ENCODE results near the gene NCL.
A peak's percentile ranks its signal among the peaks of the same experiment; 100 is the strongest.

Gene NCL

GRCh38 chr2:231418820-231419640 is 45.3 kb downstream of the NCL start:
- H2AFZ ChIP-seq = no peak overlapping the region
- no peaks in the 10 kb centered on the region for H3K79me2 ChIP-seq
- H3K4me2 ChIP-seq (ENCODE audit: low read length) = no peak overlapping the region
- H3K4me3 ChIP-seq (ENCODE audit: low read depth, low read length) = no peak overlapping the region
- H3K9ac ChIP-seq = no peak overlapping the region
- TF ChIP-seq, protein P1, sequence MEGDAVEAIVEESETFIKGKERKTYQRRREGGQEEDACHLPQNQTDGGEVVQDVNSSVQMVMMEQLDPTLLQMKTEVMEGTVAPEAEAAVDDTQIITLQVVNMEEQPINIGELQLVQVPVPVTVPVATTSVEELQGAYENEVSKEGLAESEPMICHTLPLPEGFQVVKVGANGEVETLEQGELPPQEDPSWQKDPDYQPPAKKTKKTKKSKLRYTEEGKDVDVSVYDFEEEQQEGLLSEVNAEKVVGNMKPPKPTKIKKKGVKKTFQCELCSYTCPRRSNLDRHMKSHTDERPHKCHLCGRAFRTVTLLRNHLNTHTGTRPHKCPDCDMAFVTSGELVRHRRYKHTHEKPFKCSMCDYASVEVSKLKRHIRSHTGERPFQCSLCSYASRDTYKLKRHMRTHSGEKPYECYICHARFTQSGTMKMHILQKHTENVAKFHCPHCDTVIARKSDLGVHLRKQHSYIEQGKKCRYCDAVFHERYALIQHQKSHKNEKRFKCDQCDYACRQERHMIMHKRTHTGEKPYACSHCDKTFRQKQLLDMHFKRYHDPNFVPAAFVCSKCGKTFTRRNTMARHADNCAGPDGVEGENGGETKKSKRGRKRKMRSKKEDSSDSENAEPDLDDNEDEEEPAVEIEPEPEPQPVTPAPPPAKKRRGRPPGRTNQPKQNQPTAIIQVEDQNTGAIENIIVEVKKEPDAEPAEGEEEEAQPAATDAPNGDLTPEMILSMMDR (IDR thresholded peaks at IDR 0.05) = no peak
- H3K4me1 ChIP-seq = no peaks in the 10 kb centered on the region
- no peaks in the 10 kb centered on the region for H3K27me3 ChIP-seq (ENCODE audit: control insufficient read depth, insufficient read depth, low read length)
- H3K36me3 ChIP-seq (ENCODE audit: control insufficient read depth, insufficient read depth, low read length) = no peaks in the 10 kb centered on the region
- no peaks in the 10 kb centered on the region for H3K9me3 ChIP-seq (ENCODE audit: control insufficient read depth, low read length)
- H3K27ac ChIP-seq = no peak overlapping the region

DNA sequence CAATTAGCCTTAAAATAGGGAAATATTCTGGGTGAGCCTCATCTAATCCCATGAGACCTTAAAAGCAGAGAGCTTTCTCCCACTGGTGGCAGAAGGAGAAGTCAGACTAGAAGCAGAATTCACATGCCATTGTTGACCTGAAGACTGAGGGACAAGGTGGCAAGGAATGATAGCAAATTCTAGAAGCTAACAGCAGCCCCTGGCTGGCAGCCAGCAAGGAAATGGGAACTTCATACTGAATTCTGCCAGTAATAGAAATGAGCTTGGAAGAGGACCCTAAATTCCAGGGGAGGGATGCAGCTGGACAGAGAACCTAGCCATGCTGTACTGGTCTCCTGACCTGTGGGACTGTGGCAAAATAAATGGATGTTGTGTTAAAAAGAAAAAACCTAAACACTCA is 49.3 kb downstream of the NCL start:
- Histone ChIP-seq H3K4me1 (no peaks in the 10 kb centered on the region), H3K4me2 (ENCODE audit: low read length) (no peak overlapping the region), H3K27me3 (ENCODE audit: control insufficient read depth, insufficient read depth, low read length) (no peaks in the 10 kb centered on the region), H2AFZ (no peak overlapping the region), H3K79me2 (no peaks in the 10 kb centered on the region), H3K9me3 (ENCODE audit: control insufficient read depth, low read length) (no peaks in the 10 kb centered on the region), H3K4me3 (ENCODE audit: low read depth, low read length) (no peak overlapping the region), H3K36me3 (ENCODE audit: control insufficient read depth, insufficient read depth, low read length) (no peaks in the 10 kb centered on the region), H3K9ac (no peak overlapping the region), H3K27ac (no peak overlapping the region)
- TF ChIP-seq, protein P1 (IDR thresholded peaks at IDR 0.05) = no peak

DNA sequence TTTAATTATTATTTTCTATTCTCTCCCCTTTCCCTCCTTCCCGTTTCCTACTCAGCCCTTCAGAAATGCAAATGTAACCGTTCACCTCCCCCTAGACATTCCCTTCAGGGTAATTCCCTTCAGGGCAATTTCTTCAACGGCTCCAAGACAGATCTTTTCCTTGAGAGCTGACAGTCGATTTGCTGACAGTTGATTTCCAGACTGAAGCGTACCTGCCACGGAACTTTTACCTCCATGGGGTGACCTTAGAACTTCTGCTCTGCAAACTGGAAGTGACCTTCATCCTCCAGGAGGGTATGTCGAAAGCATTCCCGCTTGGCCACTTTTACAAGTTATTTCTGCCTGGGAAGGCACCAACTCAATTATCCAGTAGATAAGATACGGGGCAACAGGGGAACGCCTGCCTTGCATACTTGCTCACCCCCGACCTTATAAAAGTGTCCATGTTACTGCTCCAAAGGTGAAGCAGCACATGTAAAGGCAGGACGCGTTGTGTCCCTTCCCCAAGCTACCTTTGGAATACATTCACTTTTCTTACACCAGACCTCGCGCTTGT is 50.3 kb downstream of the NCL start:
- Histone ChIP-seq H3K36me3 (ENCODE audit: control insufficient read depth, insufficient read depth, low read length) (no peaks in the 10 kb centered on the region), H3K27me3 (ENCODE audit: control insufficient read depth, insufficient read depth, low read length) (no peaks in the 10 kb centered on the region), H3K79me2 (no peaks in the 10 kb centered on the region), H2AFZ (peak overlapping the region; percentile 21), H3K4me3 (ENCODE audit: low read depth, low read length) (no peak overlapping the region), H3K4me1 (no peaks in the 10 kb centered on the region), H3K9ac (no peak overlapping the region), H3K27ac (no peak overlapping the region), H3K4me2 (ENCODE audit: low read length) (no peak overlapping the region), H3K9me3 (ENCODE audit: control insufficient read depth, low read length) (no peaks in the 10 kb centered on the region)
- TF ChIP-seq, protein P1 (IDR thresholded peaks at IDR 0.05) = no peak

DNA sequence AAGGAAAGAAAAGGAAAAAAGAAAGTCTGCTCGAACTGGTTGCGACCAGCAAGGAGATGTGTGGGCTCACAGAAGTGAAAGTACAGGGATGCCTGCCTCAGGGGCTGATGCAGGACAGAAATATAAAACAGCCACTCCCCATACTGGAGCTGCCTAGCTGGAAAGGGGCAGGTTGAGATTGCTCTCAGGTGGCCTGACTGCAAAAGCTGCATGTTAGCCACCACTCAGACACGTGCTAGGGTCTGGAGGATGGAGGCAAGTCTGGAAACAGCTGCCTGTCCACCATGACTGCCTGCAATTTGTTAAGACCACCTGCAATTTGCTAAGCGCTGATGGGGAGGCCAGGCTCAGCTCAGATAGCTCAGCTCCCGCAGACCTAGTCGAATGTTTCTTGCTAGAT is 50.8 kb downstream of the NCL start:
- TF ChIP-seq, protein P1 (IDR thresholded peaks at IDR 0.05) = no peak
- Histone ChIP-seq H3K27me3 (ENCODE audit: control insufficient read depth, insufficient read depth, low read length) (no peaks in the 10 kb centered on the region), H3K4me2 (ENCODE audit: low read length) (no peak overlapping the region), H3K4me1 (no peaks in the 10 kb centered on the region), H3K36me3 (ENCODE audit: control insufficient read depth, insufficient read depth, low read length) (no peaks in the 10 kb centered on the region), H3K9me3 (ENCODE audit: control insufficient read depth, low read length) (no peaks in the 10 kb centered on the region), H3K9ac (no peak overlapping the region), H3K4me3 (ENCODE audit: low read depth, low read length) (no peak overlapping the region), H3K79me2 (no peaks in the 10 kb centered on the region), H2AFZ (no peak overlapping the region), H3K27ac (no peak overlapping the region)

- H3K9ac ChIP-seq = no peak overlapping the region
These were observed 51.7 kb downstream of the NCL start for GRCh38 chr2:231412618-231412963.

More at GRCh38 chr2:231412618-231412963, 51.7 kb downstream of the NCL start:
- H3K4me3 ChIP-seq (ENCODE audit: low read depth, low read length) = peak overlapping the region; percentile 63
- H3K9me3 ChIP-seq (ENCODE audit: control insufficient read depth, low read length) = no peaks in the 10 kb centered on the region
- H2AFZ ChIP-seq = peak overlapping the region; percentile 99
- TF ChIP-seq, protein P1 (IDR thresholded peaks at IDR 0.05) = no peak
- no peaks in the 10 kb centered on the region for H3K36me3 ChIP-seq (ENCODE audit: control insufficient read depth, insufficient read depth, low read length)
- no peaks in the 10 kb centered on the region for H3K4me1 ChIP-seq
- no peaks in the 10 kb centered on the region for H3K79me2 ChIP-seq
- H3K27ac ChIP-seq = no peak overlapping the region
- H3K4me2 ChIP-seq (ENCODE audit: low read length) = peak overlapping the region; percentile 87
- H3K27me3 ChIP-seq (ENCODE audit: control insufficient read depth, insufficient read depth, low read length) = no peaks in the 10 kb centered on the region
